GM19452 (cell line): ENCODE data around the gene CA6.
"Not testable (repeated sequence)": the region's sequence is repeated elsewhere in the genome, so short reads cannot be mapped to it uniquely, and the experiment has no call there.

Experiments
- ATAC-seq: cut with Tn5 transposase; IDR thresholded peaks from one replicate; pipeline ENCODE4 v1.9.1; 2021; ENCODE audit not compliant: unreplicated experiment

The CA6 gene

DNA sequence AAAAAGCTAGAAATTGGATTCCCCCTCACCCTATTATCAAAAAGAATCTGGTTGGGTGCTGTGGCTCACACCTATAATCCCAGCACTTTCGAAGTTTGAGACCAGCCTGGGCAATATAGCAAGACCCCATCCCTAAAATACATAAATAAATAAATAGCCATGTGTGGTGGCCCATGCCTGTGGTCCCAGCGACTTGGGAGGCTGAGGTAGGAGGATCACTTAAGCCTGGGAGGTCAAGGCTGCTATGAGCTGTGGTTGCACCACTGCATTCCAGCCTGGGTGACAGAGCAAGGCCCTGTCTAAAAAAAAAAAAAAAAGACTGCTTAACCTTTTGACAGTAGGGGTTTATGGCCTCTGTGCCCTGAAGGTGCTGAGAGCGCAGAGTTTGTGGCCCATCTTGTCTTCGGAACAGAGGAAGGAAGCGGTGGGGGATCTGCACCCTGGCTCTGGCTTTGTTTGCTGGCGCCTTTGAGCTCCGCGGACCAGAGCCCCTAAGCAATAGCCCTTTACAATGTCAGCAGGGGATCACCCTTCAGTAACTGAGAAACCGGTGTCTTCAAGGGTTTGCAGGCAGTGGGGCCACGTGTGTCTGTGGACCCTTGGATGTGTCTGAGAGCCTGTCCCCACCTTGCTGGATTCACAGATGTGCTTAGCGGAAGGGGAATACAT lies 58.5 kb downstream of the CA6 start:
- ATAC-seq, result no peak

DNA sequence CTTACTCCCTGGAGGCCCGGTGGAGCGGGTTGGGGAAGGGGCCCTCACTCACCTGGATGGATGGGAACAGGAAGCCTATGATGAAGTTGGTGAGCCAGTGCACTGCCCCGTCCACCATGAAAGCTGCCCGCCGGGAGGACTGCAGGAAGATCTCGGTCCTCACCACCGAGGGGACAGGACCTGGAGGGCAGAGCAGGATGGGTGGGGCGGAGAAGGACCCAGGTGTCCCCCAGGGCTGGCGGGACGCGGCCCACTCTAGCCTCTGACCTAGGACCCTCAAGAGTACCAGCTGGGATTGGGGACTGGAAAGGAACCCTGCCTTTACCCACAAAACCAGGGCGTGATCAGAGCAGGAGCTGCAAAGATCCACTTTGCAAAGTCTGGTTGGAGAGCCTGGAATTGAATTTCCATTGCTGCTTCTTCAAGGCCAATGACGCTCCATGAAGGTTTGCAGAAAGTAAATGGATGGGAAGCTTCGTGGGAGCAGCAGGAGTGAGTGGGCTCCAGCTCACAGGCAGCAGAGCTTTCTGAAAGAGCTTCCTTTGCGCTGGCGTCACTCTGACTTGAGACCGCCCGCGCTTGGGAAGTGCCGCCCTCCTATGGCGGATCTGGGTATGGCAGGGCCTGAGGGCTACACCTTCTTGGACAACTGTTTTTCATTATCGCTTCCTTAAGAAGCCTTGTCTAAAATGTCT lies 59.2 kb downstream of the CA6 start:
- ATAC-seq, result no peak

DNA sequence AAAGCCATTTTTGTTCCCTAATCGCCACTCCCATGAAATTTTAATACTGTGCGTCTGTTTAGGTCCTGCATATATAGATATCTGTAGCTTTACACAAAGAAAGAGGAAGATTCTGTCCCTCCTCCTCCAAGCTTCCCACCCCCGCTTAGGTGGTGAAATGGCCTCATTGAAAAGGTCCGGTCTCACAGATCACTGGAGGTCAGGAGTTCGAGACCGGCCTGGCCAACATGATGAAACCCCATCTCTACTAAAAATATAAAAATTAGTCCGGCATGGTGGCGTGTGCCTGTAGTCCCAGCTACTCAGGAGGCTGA lies 59.7 kb downstream of the CA6 start:
- ATAC-seq, result no peak

DNA sequence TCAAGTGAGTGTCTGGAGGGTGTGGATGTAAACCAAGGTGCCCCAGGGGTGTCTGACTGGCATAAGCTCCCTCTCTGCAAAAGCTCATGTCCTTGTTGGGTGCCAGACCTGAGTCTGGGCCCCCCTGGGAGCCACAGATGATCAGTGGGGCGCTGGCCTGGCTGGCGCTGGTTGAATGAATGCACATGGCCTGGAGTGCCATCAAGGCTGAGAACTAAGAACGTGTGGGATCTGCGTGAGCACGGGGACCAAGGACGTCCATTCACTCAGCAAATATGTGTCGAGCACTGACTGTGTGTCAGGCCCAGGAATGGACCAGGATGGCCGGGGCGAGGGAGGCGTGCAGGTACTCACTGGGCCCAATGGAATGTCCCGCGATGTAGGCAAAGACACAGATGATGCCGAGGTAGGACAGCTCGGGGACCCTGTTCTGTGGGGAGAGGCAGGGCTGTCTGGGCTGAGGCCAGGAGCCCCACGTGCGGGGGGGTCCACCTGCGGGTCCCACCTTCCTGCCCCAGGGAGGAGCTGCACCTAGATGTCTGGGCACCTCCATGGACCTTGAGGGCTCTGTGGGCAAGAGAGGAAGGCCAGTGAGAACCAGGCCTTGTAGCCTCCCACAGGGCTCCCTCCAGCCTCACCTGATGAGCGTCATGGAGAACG lies 61.4 kb downstream of the CA6 start:
- no peak for ATAC-seq

DNA sequence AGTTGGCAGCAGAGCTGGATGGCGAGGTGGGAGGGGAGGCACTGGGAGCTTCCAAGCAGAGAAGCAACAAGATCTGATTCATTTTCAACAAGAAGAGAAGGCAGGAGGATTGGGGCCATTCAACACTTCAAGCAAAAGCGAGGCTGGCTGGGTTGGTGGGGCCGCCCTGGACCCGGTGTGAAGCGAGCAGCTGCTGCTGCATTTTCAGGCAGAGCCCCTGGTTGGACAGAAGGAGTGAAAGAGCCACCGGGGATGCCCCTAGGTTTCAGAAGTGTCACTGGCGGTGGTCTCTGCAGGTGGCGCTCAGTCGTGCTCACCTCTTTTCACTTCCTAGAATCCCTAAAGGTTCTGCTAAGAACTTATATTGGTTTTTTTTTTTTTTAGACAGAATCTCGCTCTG lies 62.6 kb downstream of the CA6 start:
- no peak for ATAC-seq

DNA sequence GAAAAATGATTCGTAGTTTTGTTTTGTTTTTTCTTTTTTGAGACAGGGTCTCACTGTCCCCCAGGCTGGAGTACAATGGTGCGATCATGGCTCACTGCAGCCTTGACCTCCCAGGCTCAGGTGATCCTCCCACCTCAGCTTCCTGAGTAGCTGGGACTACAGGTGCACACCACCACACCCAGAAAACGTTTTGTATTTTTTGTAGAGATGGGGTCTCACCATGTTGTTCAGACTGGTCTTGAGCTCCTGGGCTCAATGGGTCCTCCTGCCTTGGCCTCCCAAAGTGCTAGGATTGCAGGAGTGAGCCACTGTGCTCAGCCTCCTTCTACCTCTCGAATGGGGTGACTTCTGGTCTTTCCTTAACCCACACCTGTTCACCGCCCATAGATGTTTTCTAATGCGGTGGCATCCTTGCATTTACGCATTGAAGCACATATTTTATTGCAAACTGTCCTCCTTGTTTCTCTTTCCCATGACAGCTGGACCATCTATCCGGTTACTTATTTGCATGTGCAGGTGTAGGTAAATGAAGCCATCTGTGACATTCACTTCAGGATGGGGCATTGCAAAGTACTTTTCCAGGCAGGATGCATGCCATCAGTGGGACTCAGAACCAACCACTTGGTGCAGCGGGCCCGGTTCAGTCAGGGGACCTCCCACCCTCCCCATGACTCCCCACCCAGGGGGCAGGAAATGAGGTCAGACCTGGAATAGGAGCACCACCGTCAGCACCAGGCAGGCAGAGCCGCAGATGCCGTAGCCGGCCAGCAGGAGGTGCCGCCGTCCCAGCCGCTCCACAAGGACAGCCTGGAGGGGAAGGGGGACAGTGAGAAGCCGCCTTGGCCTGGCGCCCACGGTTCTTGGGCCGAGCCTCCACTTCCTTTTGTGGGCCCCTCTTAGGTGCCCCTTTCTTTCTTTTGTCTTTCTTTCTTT lies 64.0 kb downstream of the CA6 start:
- no peak for ATAC-seq

DNA sequence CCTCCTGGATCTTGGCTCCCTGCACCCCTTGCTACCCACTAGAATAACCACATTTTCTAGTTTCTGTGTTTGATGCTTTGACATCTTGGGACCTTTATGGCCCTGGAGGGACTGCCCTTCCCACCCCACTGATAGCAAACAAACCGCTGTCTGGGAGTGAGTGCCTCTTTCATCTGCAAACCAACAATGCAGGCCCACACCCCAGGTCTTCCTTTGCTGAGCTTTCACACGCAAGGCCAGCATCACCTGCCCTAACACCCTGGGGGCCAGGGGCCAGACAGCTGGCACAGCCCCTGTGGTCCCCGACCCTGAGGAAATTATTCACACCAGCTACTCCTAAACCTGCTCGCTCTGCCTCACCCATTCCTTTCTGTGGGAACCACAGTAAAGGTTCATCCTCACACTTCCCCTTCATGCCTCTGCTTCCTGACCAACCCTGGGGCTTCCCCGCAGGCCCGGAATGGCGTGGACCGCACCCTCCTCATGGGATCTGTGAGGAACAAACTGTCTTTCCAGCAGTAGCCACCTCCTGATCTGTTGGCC lies 65.2 kb downstream of the CA6 start:
- peak; percentile 53 for ATAC-seq

DNA sequence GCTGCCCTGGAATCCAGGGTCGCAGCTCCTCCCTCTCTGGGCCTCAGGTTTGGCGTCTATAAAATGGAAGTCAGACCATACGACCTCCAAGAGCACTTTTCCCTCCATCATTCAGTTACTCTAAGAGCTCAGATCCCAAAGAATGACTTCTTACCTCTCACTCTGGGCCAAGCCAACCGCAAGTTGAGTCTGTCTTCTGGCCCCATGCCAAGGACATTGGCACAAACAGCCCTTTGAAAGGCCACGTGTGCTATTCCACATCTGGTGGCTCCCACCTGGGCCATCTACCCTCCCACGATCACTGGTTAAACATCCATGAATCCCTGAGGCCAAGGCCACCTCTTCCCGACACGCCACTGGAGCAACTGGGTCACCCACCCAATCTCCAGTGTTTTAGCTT lies 68.2 kb downstream of the CA6 start:
- no peak for ATAC-seq

DNA sequence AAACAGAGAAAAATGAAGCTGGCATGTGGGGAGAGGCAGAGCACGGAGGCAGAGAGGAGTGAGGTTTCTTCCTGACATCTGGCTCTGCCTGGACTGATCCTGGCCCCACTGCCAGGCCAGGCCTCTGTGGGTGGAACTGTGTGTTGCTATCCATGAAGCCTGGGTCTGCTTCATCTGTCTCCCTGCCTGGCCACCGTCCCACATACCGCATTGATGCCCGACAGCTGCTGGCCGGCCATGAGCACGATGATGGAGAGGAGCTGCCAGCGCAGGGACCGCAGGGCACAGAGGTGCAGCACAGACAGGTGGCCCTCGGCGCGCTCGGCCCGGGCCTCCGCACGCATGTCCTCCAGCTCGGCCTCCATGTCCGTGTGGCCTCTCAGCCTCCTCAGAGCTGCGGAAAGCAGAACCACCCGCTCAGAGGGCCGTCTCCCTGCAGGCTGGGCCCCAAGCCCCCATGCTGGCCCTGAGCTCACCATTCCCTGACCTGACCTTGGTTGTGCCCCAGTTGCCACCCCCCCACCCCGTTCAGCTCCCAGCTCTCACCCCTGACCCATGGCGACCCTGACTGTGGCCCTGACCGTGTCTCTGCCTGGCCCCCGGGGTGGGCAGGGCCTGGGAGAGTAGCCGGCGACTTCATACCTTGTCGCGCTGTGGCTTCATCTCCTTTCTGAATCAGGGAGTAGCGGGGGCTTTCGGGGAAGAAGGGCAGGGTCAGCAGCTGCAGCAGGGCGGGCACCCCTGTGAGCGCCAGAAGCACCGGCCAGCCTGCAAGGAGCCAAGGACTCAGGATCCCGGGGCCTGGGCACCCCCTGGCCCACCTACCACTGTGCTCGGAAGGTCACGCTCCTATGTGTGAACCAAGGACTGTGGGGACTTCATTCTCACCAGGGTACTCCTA lies 69.1 kb downstream of the CA6 start:
- ATAC-seq, result no peak

DNA sequence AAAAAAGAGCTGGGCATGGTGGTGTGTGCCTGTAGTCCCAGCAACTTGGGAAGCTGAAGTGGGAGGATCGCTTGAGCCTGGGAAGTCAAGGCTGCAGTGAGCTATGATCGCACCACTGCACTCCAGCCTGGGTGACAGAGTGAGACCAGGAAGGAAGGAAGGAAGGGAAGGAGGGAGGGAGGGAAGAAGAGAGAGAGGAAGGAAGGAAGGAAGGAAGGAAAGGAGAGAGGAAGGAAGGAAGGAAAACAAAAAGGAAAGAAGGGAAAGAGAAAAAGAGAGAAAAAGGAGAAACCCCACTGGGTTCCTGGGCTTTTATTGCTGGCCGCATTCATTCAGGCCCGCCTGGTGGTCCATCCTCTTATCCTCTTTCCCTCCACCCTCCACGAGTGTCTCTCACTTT lies 70.8 kb downstream of the CA6 start:
- ATAC-seq, result no peak

DNA sequence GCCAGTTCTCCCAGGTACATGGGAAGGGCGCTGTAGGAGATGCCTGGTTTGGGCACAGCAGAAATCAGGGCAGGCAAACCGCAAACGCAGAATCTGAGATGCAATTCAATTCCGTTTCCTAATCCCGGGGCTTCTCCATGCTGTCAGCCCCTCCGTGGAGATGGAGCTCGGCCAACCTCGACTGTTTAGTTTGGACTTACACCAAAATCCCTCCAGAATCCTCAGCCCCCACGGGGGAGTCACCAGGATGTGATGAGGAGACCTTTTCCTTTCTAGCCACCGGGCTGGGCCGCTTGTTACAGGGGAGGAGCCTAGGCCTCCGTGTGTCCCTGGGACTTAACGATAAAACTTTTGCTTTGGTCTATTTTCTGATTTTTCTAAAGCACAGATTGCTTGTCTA lies 72.7 kb downstream of the CA6 start:
- no peak for ATAC-seq

DNA sequence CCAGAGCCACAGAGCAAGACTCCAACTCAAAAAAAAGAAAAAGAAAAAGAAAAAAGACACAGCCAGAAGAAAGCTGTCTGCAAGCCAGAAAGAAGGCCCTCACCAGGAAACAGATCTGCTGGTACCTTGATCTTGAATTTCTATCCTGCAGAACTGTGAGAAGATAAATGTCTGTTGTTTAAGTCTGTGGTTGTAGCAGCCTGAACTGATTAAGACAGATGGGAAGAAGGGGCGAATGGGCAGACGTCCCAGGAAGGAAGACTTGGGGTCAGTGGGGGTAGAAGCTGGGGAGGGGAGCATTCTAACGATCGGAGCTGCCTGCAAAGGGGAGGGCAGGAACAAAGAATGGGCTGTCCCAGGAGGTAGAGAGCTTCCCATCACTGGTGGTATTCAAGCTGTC lies 74.2 kb downstream of the CA6 start:
- ATAC-seq, result no peak

DNA sequence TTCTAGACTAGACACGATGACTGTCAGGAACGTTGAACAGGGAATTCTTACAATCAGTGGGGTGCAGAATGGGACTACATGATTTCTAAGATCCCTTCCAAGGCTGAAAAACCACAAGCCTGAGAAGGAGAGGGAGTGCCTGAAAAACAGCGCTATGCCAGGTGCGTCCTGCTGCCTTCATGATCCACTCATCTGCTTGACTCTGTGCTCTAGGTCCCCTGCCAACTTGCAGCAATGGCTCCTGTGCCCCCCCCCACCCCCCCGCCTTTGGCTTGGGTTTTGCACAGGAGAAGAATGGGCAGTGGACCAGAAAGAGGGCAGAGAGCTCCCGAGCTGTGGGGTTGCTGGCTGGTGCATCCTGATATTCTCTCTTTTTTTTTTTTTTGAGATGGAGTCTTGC lies 74.6 kb downstream of the CA6 start:
- no peak for ATAC-seq

DNA sequence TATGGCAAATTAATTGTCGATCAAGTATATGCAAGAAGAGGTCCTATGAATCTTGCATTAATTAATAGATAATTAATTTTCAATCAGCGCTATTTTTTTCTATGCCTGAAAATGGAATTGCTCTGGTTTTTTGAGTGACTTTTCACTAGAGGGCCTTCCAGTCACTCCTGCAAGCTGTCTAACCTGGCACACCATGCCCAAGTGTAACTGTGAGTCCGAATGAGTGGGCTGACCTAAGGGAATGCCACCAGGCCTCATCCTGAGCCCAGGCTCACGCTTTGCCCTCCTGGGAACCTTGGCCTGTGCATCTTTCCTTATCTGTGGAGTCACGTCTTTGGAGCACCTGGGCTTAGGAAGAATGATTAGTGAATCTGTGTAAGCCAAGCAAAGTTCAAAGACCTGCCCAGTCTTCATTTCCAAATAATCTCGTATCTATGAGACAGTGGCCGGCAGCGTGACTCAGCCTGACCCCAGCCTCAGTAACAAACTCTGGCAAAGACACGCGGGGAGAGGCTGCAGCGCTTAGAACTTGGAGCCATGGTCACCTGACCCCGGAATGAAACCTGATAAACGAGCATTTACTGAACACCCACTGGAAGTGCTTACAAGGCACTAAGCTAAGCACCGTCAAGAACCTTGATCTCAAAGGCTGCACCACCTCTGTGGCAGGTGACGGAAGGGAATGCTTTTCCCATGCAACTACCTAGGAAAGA lies 76.5 kb downstream of the CA6 start:
- ATAC-seq, result not testable (repeated sequence)

DNA sequence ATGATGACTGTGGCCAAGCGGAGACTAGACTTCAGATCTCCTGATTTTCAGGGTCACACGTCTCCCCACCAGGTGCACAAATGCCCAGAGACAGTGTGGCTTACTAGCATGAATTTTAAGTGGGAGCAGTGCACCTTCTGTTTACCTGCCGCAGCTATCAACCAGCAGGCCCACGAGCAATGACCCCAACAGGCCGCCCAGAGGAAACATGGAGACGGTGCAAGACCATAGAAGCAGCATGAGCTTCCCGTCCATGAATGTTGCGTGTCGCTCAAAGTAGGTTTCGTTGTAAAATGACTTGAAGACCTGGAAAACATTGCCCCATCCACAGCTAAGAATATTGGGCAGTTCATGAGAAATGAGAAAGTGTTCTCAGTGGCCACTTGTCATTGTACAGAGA lies 77.1 kb downstream of the CA6 start:
- no peak for ATAC-seq
